Small intestine (tissue), 4 donors: Measurements from ENCODE around the gene LBH. TPM values are rescaled to one million over a fixed set of nuclear protein-coding genes. Genes with fewer than 3 reads are reported as not detected.

Source experiments
- polyA plus RNA-seq, 4 donors: library from polyadenylated mRNA; stranded (reverse) in 3 of 4; unstranded in 1 of 4; fragments of 200-250 nt in 3 of 4; fragments of 120-200 nt in 1 of 4; gene quantifications; one replicate each; pipeline versions ENCODE4 v1.2.1 to v1.2.3, GENCODE V29; 2013
- donor health status: healthy with polysubstance abuse.
- donor health status: Bipolar disorder and iron deficiency.
- donor health status: healthy.

Gene LBH
- polyA plus RNA-seq, 4 donors: 3.8 to 17.6 (median 12.0) TPM

Other genes with a start within 250 kb of the LBH start
- gene YPEL5, start 84.5 kb upstream of the LBH start, polyA plus RNA-seq: 10 to 100 TPM; 29.6 to 95.9 (median 76.2) TPM
- gene LCLAT1, start 215.7 kb downstream of the LBH start, polyA plus RNA-seq: 10 to 100 TPM in 2 of 4 donors, 1 to 10 TPM in 2; 1.6 to 18.3 (median 7.1) TPM